Measurements from ENCODE around the gene RALGAPA1. TPM values are rescaled to one million over a fixed set of nuclear protein-coding genes. Genes with fewer than 3 reads are reported as not detected.
"Not testable (repeated sequence)": the region's sequence is repeated elsewhere in the genome, so short reads cannot be mapped to it uniquely, and the experiment has no call there.

The RALGAPA1 gene
- polyA plus RNA-seq, 1 donor from 2014 or later: 24.6 TPM

DNA sequence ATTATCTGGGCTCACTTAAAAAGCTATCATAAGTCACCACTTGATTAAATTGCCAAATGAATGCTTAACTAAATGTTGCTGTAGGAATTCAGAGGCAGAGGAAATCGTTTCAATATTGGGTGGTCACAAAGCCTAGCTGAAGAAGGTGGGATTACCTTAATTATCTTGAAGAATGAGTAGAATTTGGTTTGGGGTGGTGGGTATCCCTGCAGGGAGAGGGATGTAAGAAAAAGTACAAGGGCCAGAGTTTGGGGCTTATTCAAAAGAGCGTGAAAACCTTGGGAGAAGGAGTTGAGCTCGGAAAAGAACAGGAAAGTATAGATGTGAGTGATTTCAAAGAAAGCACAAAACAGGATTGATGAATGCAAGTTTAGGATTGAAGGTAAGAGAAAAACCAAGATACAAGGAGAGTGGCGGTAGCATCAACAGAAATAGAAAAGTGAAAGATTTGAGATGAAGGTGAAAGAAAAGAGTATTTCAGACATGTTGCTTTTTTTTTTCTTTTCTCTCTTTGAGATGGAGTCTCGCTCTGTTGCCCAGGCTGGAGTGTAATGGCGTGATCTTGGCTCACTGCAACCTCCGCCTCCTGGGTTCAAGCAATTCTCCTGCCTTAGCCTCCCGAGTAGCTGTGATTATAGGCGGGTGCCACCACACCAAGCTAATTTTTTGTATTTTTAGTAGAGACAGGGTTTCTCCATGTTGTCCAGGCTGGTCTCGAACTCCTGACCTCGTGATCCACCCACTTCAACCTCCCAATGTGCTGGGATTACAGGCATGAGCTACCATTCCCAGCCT is 18.8 kb upstream of the RALGAPA1 start:
- Mint-ChIP-seq H3K36me3 (no peaks in the 10 kb centered on the region), H3K9me3 (no peaks in the 10 kb centered on the region), H3K4me3 (peak overlapping the region; percentile 74 to 98 (median 94)), H3K27me3 (no peaks in the 10 kb centered on the region), H3K4me1 (peaks cover 9 to 16% (median 10%) of the 10 kb centered on the region in 3 donors), H3K27ac (peak overlapping the region in 2 of 3 donors; percentile 31 to 92)

DNA sequence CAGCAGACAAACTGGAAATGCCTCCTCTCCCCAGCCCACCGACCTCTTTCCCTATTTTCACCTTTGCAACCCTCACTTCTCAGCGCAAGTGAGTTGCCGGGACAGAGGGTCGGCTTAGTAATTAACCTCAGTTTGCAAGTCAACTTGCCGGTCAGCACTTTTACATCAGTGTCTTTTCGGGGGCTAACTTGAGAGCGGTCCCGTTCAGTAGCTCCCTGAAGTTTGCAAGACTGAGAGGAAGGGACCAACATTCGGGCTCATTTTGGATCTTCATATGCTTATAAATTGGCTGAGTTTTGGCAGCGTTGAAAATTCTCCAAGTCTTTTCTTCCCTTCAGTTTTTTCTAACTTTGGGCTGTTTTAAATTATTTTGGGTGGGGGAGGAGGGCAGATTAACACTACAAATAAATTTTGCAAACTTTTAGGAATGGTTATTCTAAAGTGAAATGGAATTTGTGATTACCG is 17.9 kb upstream of the RALGAPA1 start:
- no peaks in the 10 kb centered on the region for H3K36me3 Mint-ChIP-seq
- no peaks in the 10 kb centered on the region for H3K27me3 Mint-ChIP-seq
- peak overlapping the region; percentile 31 to 92 (median 63) for H3K27ac Mint-ChIP-seq
- peaks cover 11 to 17% (median 11%) of the 10 kb centered on the region in 3 donors for H3K4me1 Mint-ChIP-seq
- peak overlapping the region; percentile 74 to 98 (median 94) for H3K4me3 Mint-ChIP-seq
- H3K9me3 Mint-ChIP-seq: no peaks in the 10 kb centered on the region

- Mint-ChIP-seq H3K4me3 (peak within 1 kb of the TSS; percentile 74 to 98 (median 94)), H3K9me3 (no peaks in the 10 kb centered on the region), H3K36me3 (no peaks in the 10 kb centered on the region), H3K27ac (peak within 1 kb of the TSS; percentile 31 to 95 (median 92)), H3K27me3 (no peaks in the 10 kb centered on the region), H3K4me1 (peaks cover 12 to 19% (median 15%) of the 10 kb centered on the region in 3 donors)
Measured at GRCh38 chr14:35826218-35826951, 17.3 kb upstream of the RALGAPA1 start, which contains the start of gene BRMS1L. Gene BRMS1L, plus strand, starts transcription at chr14:35826338. Its CDS starts 179 bp downstream, at chr14:35826517.

DNA sequence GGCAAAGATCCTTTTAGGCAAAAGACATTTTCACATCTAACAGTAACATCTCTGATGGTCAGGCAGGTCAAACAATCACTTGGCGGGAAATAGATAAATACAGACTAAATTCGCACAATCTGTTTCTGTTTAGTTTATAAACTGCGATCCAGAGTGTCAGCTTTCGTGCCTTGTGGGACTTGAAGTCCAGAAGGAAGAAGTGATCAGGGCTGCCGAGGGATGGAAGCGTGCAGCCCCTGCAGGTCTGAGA is 16.8 kb upstream of the RALGAPA1 start:
- Mint-ChIP-seq H3K4me3 (peak overlapping the region; percentile 74 to 98 (median 94)), H3K9me3 (no peaks in the 10 kb centered on the region), H3K36me3 (no peaks in the 10 kb centered on the region), H3K27me3 (no peaks in the 10 kb centered on the region), H3K27ac (peak overlapping the region; percentile 31 to 95 (median 92)), H3K4me1 (peaks cover 12 to 19% (median 15%) of the 10 kb centered on the region in 3 donors)

GRCh38 chr14:35824446-35825165 is 15.5 kb upstream of the RALGAPA1 start:
- H3K9me3 Mint-ChIP-seq, H3K36me3 Mint-ChIP-seq, H3K27ac Mint-ChIP-seq, H3K27me3 Mint-ChIP-seq: not testable (repeated sequence)
- Mint-ChIP-seq H3K4me1 (peaks cover 12 to 19% (median 15%) of the 10 kb centered on the region in 3 donors), H3K4me3 (peak overlapping the region in 2 of 4 donors; percentile 74 to 79)

- H3K27ac Mint-ChIP-seq: peak overlapping the region in 1 of 3 donors; percentile 9
- peaks cover 7 to 13% (median 11%) of the 10 kb centered on the region in 3 donors for H3K4me1 Mint-ChIP-seq
- no peaks in the 10 kb centered on the region for H3K9me3 Mint-ChIP-seq
- no peaks in the 10 kb centered on the region for H3K36me3 Mint-ChIP-seq
- peaks cover 2% of the 10 kb centered on the region for H3K27me3 Mint-ChIP-seq
- peak overlapping the region in 1 of 4 donors; percentile 39 for H3K4me3 Mint-ChIP-seq
Measured at GRCh38 chr14:35822501-35822900, 13.4 kb upstream of the RALGAPA1 start.

GRCh38 chr14:35821564-35822411 is 12.7 kb upstream of the RALGAPA1 start:
- Mint-ChIP-seq H3K4me1 (peaks cover 5 to 6% (median 6%) of the 10 kb centered on the region in 3 donors), H3K4me3 (peak overlapping the region in 1 of 4 donors; percentile 28), H3K9me3 (no peaks in the 10 kb centered on the region), H3K27me3 (peaks cover 2% of the 10 kb centered on the region), H3K36me3 (no peaks in the 10 kb centered on the region), H3K27ac (peak overlapping the region in 1 of 3 donors; percentile 9)

GRCh38 chr14:35819591-35820540 is 10.8 kb upstream of the RALGAPA1 start:
- Mint-ChIP-seq H3K27me3 (peaks cover 2% of the 10 kb centered on the region), H3K9me3 (no peaks in the 10 kb centered on the region), H3K4me1 (peaks cover 2 to 6% (median 4%) of the 10 kb centered on the region in 3 donors), H3K4me3 (no peak overlapping the region), H3K36me3 (no peaks in the 10 kb centered on the region), H3K27ac (no peak overlapping the region)

DNA sequence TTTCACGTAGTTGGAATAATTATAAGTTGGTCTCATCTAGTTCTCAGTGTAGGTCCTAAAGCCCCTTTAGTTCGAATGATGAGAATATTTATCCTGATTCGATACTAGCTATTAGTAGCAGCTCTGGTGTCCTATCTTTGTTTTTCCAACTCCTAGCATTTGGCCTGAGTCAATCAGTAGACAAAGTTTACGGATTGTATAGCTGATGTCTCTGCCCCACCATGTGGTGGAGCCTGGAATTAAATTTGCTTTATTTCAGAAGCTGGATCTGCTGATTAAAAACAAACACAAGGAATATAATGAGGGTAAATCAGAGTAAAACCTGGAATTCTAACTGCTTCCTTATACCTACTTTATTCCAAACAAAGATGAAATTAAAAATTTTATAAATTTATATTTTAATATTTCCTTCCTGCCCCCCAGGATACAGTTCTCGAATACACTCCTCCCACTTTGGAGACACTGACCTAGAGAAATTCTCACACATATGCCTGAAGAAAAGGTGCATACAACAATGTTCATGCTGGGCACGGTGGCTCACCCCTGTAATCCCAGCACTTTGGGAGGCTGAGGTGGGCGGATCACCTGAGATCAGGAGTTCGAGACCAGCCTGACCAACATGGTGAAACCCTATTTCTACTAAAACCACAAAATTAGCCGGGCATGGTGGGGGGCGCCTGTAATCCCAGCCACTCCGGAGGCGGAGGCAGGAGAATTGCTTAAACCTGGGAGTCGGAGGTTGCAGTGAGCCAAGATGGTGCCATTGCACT is 9.4 kb upstream of the RALGAPA1 start:
- peaks cover 2 to 6% (median 4%) of the 10 kb centered on the region in 3 donors for H3K4me1 Mint-ChIP-seq
- peaks cover 2% of the 10 kb centered on the region for H3K27me3 Mint-ChIP-seq
- no peaks in the 10 kb centered on the region for H3K9me3 Mint-ChIP-seq
- no peak overlapping the region for H3K4me3 Mint-ChIP-seq
- no peak overlapping the region for H3K27ac Mint-ChIP-seq
- no peaks in the 10 kb centered on the region for H3K36me3 Mint-ChIP-seq

GRCh38 chr14:35814371-35815005 is 5.4 kb upstream of the RALGAPA1 start:
- peaks cover 0 to under 1% (median 0%) of the 10 kb centered on the region in 3 donors for H3K4me1 Mint-ChIP-seq
- H3K36me3 Mint-ChIP-seq: no peaks in the 10 kb centered on the region
- no peak overlapping the region for H3K27ac Mint-ChIP-seq
- H3K4me3 Mint-ChIP-seq: no peak overlapping the region
- no peaks in the 10 kb centered on the region for H3K9me3 Mint-ChIP-seq
- no peaks in the 10 kb centered on the region for H3K27me3 Mint-ChIP-seq

DNA sequence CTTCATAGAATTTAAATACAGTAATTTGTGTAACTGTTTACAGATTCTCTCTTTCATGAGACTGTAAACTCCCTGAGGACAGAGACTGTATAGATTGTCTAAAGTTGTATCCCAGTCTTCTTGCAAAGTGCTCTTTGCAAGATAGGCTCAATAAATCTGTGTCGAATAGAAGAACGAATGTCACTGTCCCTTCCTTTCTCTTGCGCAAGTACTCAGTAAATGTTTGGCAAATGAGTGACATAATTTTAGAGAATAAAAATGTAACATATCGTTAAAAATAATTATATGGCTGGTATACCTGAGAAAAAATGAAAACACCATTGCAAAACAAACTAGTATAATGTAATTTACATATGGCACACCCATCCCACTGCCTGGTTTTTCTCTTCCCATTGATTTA is 1.9 kb upstream of the RALGAPA1 start:
- Mint-ChIP-seq H3K27ac (peak overlapping the region; percentile 10 to 75 (median 27)), H3K4me3 (peak overlapping the region in 1 of 4 donors; percentile 34), H3K27me3 (no peaks in the 10 kb centered on the region), H3K36me3 (no peaks in the 10 kb centered on the region), H3K4me1 (peaks cover 19 to 29% (median 20%) of the 10 kb centered on the region in 3 donors), H3K9me3 (peaks cover 0 to 2% (median 0%) of the 10 kb centered on the region in 3 donors)

DNA sequence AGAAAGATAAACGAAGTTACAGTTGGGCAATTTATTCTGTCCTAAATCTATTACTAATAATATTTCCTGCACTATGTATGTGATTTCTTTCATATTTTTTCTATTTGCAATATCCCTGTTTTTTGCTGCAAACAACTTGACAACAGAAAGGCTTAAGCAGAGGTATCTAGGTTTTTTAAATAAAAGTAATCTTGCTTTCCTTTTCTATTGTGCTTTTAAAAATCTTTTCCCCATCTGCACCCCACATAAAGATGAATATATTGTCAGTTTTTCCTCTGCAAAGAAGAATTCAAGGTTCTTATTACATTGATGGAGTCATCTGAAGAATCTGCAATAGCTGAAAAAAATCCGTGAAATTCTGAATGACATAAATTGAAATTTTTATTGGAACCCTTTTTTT is 502 bp upstream of the RALGAPA1 start:
- H3K27me3 Mint-ChIP-seq: no peaks in the 10 kb centered on the region
- H3K4me3 Mint-ChIP-seq: peak overlapping the region in 3 of 4 donors; percentile 75 to 97 (median 93)
- no peaks in the 10 kb centered on the region for H3K36me3 Mint-ChIP-seq
- H3K9me3 Mint-ChIP-seq: peaks cover 0 to 2% (median 0%) of the 10 kb centered on the region in 3 donors
- H3K27ac Mint-ChIP-seq: peak overlapping the region; percentile 89 to 98 (median 97)
- peaks cover 21 to 29% (median 22%) of the 10 kb centered on the region in 3 donors for H3K4me1 Mint-ChIP-seq
